OCI-LY1 (cell line): ENCODE measurements around the gene S100Z.
"Not testable (repeated sequence)": the region's sequence is repeated elsewhere in the genome, so short reads cannot be mapped to it uniquely, and the experiment has no call there.

Experiments
- H2AFZ ChIP-seq: fragments of 200-600 bp; sonication (generic), shearing (Covaris generic); 2 replicates; pipeline ENCODE4 v1.6.0; 2014; ENCODE audit warnings: antibody characterized with exemption, mild to moderate bottlenecking, low read length
- H3F3A ChIP-seq: fragments of 200-600 bp; sonication (generic), shearing (Covaris generic); 2 replicates; pipeline ENCODE4 v1.6.0; 2014; ENCODE audit warnings: mild to moderate bottlenecking, antibody characterized with exemption, low read length, moderate library complexity; ENCODE audit not compliant: insufficient read depth
- H3K27ac ChIP-seq: fragments of 200-600 bp; sonication (generic); 2 replicates; pipeline ENCODE4 v1.5.1; 2014; ENCODE audit warnings: low read length, mixed run types, mild to moderate bottlenecking, low read depth; ENCODE audit not compliant: poor library complexity, severe bottlenecking
- H3K27me3 ChIP-seq: fragments of 200-600 bp; sonication (generic); 2 replicates; pipeline ENCODE4 v1.6.0; 2014; ENCODE audit warnings: antibody characterized with exemption, mild to moderate bottlenecking, low read length, moderate library complexity; ENCODE audit not compliant: insufficient read depth
- H3K36me3 ChIP-seq: fragments of 200-600 bp; sonication (generic); 2 replicates; pipeline ENCODE4 v1.6.1; 2014; ENCODE audit warnings: mild to moderate bottlenecking, antibody characterized with exemption, low read length, moderate library complexity, mixed read lengths; ENCODE audit not compliant: insufficient read depth
- H3K4me1 ChIP-seq: fragments of 200-600 bp; sonication (generic); 2 replicates; pipeline ENCODE4 v1.5.1; 2014; ENCODE audit warnings: mild to moderate bottlenecking, low read length, moderate library complexity; ENCODE audit not compliant: insufficient read depth, severe bottlenecking
- H3K4me2 ChIP-seq: fragments of 200-600 bp; sonication (generic), shearing (Covaris generic); 2 replicates; pipeline ENCODE4 v1.6.1; 2014; ENCODE audit warnings: low read length
- H3K4me3 ChIP-seq: fragments of 200-600 bp; sonication (generic); 2 replicates; pipeline ENCODE4 v1.5.1; 2014; ENCODE audit warnings: low read length, low read depth, mild to moderate bottlenecking, mixed read lengths; ENCODE audit not compliant: poor library complexity, severe bottlenecking
- H3K79me2 ChIP-seq: fragments of 200-600 bp; shearing (Covaris generic); 2 replicates; pipeline ENCODE4 v1.6.1; 2016; ENCODE audit warnings: mixed run types, low read length, mixed read lengths; ENCODE audit not compliant: insufficient read depth
- H3K9ac ChIP-seq: fragments of 200-600 bp; sonication (generic), shearing (Covaris generic); 2 replicates; pipeline ENCODE4 v1.6.1; 2014; ENCODE audit warnings: mild to moderate bottlenecking, low read length, mixed read lengths
- H3K9me2 ChIP-seq: fragments of 200-600 bp; sonication (generic), shearing (Covaris generic); 2 replicates; pipeline ENCODE4 v1.6.1; 2014; ENCODE audit warnings: low read depth, mild to moderate bottlenecking, low read length, mixed read lengths
- H3K9me3 ChIP-seq: fragments of 200-600 bp; shearing (Covaris generic); 2 replicates; pipeline ENCODE4 v1.6.1; 2014; ENCODE audit warnings: low read length, mixed read lengths
- H4K20me1 ChIP-seq: fragments of 200-600 bp; sonication (generic), shearing (Covaris generic); 2 replicates; pipeline ENCODE4 v1.6.0; 2016; ENCODE audit warnings: mild to moderate bottlenecking, low read length; ENCODE audit not compliant: insufficient read depth
- EZH2 ChIP-seq: fragments of 200-600 bp; sonication (generic), shearing (Covaris generic); IDR thresholded peaks from 2 replicates; pipeline ENCODE4 v1.8.0; 2017; ENCODE audit warnings: borderline replicate concordance, mixed run types, mild to moderate bottlenecking, antibody characterized with exemption, low read length, moderate library complexity, mixed read lengths
- TF ChIP-seq, protein P1 (sequence below): fragments of 200-600 bp; sonication (generic), shearing (Covaris generic); IDR thresholded peaks from 2 replicates; pipeline ENCODE4 v1.5.1; 2017; ENCODE audit warnings: mild to moderate bottlenecking, antibody characterized with exemption, low read length, moderate library complexity, mixed read lengths

Gene S100Z

DNA sequence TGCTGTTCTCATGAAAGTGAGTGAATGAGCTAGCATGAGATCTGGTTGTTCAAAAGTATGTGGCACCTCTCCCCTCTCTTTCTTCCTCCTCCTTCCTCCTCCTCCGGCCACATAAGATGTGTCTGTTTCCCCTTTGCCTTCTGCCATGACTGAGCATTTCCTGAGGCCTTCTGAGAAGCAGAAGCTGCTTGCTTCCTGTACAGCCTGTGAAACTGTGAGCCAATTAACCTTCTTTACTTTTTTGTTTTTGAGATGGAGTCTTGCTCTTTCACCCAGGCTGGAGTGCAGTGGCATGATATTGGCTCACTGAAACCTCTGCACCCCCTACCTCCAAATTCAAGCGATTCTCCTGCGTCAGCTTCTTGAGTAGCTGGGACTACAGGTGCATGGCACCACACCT lies 6.1 kb downstream of the S100Z start:
- Histone ChIP-seq H4K20me1 (no peaks in the 10 kb centered on the region), H3K27ac (peak overlapping the region; percentile 50), H3K9me3 (no peaks in the 10 kb centered on the region), H3F3A (no peaks in the 10 kb centered on the region), H3K9ac (no peak overlapping the region), H3K4me1 (peaks cover 30% of the 10 kb centered on the region), H3K4me2 (no peak overlapping the region; the same call in 1 of the 2 replicates), H3K36me3 (peaks cover 7% of the 10 kb centered on the region; the same call in 1 of the 2 replicates), H3K27me3 (no peaks in the 10 kb centered on the region), H2AFZ (peak overlapping the region; percentile 78; the same call in 1 of the 2 replicates), H3K79me2 (no peaks in the 10 kb centered on the region), H3K4me3 (no peak overlapping the region), H3K9me2 (no peaks in the 10 kb centered on the region)
- TF ChIP-seq, protein P1, sequence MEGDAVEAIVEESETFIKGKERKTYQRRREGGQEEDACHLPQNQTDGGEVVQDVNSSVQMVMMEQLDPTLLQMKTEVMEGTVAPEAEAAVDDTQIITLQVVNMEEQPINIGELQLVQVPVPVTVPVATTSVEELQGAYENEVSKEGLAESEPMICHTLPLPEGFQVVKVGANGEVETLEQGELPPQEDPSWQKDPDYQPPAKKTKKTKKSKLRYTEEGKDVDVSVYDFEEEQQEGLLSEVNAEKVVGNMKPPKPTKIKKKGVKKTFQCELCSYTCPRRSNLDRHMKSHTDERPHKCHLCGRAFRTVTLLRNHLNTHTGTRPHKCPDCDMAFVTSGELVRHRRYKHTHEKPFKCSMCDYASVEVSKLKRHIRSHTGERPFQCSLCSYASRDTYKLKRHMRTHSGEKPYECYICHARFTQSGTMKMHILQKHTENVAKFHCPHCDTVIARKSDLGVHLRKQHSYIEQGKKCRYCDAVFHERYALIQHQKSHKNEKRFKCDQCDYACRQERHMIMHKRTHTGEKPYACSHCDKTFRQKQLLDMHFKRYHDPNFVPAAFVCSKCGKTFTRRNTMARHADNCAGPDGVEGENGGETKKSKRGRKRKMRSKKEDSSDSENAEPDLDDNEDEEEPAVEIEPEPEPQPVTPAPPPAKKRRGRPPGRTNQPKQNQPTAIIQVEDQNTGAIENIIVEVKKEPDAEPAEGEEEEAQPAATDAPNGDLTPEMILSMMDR: peak; percentile 7; the same call in 1 of the 2 replicates
- TF ChIP-seq EZH2: no peak

DNA sequence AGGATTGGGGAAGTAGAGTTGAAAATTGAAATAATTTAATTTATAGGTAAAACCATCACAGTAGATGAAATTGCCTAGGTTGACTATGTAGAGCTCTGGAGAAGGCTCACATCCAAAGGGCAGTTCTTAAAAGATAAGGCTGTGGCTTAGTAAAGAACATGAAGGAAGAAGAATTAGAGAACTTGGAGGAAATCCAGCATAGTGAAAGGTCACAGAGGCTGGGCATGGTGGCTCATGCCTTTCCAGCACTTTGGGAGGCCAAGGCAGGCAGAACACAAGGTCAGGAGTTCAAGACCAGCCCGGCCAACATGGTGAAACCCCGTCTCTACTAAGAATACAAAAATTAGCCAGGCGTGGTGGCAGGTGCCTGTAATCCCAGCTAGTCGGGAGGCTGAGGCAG lies 7.0 kb downstream of the S100Z start:
- H3K4me3 ChIP-seq, H3K27me3 ChIP-seq, H3K9ac ChIP-seq, H3F3A ChIP-seq, H3K9me2 ChIP-seq, H2AFZ ChIP-seq, H3K9me3 ChIP-seq, H4K20me1 ChIP-seq, H3K4me2 ChIP-seq, H3K36me3 ChIP-seq, H3K79me2 ChIP-seq, H3K27ac ChIP-seq: not testable (repeated sequence)
- H3K4me1 ChIP-seq: peaks cover 21% of the 10 kb centered on the region

DNA sequence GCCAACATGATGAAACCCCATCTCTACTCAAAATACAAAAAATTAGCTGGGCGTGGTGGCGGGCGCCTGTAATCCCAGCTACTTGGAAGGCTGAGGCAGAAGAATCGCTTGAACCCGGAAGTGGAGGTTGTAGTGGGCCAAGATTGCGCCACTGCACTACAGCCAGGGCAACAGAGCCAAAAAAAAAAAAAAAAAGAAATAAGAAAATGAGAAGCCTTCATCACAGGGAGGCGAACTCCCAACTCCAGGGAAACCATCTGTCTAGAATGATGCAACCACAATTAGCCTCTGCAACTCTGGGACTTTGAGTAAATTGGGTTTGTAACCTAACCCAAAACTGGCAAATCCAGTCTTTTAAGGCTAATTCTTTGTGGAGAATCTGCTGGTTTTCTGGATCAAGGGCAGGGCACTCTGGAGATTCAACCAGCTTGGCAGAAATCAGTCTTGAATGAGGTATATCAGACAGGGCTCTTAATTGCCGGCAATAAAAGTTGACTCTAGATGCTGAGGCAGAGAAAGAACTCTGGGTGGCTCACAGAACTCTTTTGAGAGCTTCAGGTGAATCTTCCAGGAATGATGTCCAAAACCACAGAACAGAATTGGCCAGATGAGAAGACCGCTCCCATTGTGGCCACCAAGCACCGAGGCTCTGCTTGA lies 9.9 kb downstream of the S100Z start:
- Histone ChIP-seq H3K27ac (no peak overlapping the region), H3K4me2 (no peak overlapping the region), H4K20me1 (no peaks in the 10 kb centered on the region), H3F3A (no peaks in the 10 kb centered on the region), H3K4me3 (no peak overlapping the region), H3K79me2 (no peaks in the 10 kb centered on the region), H3K36me3 (peaks cover 5% of the 10 kb centered on the region; the same call in 1 of the 2 replicates), H3K27me3 (no peaks in the 10 kb centered on the region), H3K9me2 (no peaks in the 10 kb centered on the region), H3K4me1 (peaks cover 11% of the 10 kb centered on the region), H2AFZ (peak overlapping the region; percentile 92), H3K9me3 (no peaks in the 10 kb centered on the region), H3K9ac (no peak overlapping the region)
- TF ChIP-seq EZH2: no peak
- TF ChIP-seq, protein P1: no peak

DNA sequence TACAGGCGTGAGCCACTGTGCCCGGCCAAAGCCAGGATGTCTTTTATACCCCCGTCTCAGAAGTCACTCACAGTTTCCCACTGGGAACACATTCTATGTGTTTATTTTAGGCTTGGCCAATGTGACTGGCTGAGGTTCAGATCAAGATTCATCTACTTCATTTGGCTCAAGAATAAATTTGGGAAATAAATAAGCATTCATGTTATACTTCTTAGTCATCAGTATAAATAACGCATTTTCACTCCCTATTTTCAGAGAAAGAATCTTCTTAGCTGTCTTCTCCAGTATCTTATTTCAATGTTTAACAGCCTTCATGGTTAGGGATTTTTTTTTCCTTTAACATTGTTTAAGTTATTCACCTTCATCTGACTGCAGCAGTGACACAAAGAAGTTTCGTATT lies 11.8 kb downstream of the S100Z start:
- Histone ChIP-seq H3K9me3 (no peaks in the 10 kb centered on the region), H4K20me1 (no peaks in the 10 kb centered on the region), H3K79me2 (no peaks in the 10 kb centered on the region), H2AFZ (no peak overlapping the region), H3K9me2 (no peaks in the 10 kb centered on the region), H3K4me3 (no peak overlapping the region), H3K4me2 (no peak overlapping the region), H3K9ac (no peak overlapping the region), H3K36me3 (no peaks in the 10 kb centered on the region), H3K27me3 (no peaks in the 10 kb centered on the region), H3F3A (no peaks in the 10 kb centered on the region), H3K27ac (no peak overlapping the region), H3K4me1 (no peaks in the 10 kb centered on the region)
- TF ChIP-seq EZH2: no peak
- TF ChIP-seq, protein P1: no peak
